ENCODE measurements around the gene PRTG. TPM values are rescaled to one million over a fixed set of nuclear protein-coding genes. Genes with fewer than 3 reads are reported as not detected.
"Not testable (repeated sequence)": the region's sequence is repeated elsewhere in the genome, so short reads cannot be mapped to it uniquely, and the experiment has no call there.

Gene PRTG
- total RNA-seq, 1 donor from 2014 or later = under 0.01 TPM

DNA sequence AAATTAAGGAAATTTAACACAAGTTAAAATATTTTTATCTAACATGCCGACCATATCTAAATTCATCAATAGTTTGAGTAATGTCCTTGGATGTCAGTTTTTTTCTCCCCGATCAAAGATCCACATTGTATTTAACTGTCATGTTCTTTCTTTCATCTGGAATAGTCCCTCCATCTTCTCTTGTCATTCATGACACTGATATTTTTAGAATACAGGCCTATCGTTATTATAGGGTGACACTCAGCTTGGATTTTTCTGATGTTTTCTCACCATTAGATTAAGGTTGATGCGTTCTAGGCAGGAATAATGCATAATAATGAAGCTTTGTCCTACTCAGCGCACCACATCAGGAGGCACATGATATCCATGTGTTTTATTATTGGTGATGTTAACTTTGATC, 141.6 kb downstream of the PRTG start:
- TF ChIP-seq, protein P1, sequence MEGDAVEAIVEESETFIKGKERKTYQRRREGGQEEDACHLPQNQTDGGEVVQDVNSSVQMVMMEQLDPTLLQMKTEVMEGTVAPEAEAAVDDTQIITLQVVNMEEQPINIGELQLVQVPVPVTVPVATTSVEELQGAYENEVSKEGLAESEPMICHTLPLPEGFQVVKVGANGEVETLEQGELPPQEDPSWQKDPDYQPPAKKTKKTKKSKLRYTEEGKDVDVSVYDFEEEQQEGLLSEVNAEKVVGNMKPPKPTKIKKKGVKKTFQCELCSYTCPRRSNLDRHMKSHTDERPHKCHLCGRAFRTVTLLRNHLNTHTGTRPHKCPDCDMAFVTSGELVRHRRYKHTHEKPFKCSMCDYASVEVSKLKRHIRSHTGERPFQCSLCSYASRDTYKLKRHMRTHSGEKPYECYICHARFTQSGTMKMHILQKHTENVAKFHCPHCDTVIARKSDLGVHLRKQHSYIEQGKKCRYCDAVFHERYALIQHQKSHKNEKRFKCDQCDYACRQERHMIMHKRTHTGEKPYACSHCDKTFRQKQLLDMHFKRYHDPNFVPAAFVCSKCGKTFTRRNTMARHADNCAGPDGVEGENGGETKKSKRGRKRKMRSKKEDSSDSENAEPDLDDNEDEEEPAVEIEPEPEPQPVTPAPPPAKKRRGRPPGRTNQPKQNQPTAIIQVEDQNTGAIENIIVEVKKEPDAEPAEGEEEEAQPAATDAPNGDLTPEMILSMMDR (IDR thresholded peaks at IDR 0.05; ENCODE audit: insufficient read depth, low read length, severe bottlenecking) = no peak
- Histone ChIP-seq H3K27me3 (ENCODE audit: control insufficient read depth, insufficient read depth, low read length) (no peaks in the 10 kb centered on the region), H3K36me3 (ENCODE audit: control insufficient read depth, insufficient read depth, low read length) (no peaks in the 10 kb centered on the region), H3K4me3 (ENCODE audit: low read depth, low read length) (no peak overlapping the region)
- DNase-seq (ENCODE audit: low read depth) (no peak), FAIRE-seq (no peak)

DNA sequence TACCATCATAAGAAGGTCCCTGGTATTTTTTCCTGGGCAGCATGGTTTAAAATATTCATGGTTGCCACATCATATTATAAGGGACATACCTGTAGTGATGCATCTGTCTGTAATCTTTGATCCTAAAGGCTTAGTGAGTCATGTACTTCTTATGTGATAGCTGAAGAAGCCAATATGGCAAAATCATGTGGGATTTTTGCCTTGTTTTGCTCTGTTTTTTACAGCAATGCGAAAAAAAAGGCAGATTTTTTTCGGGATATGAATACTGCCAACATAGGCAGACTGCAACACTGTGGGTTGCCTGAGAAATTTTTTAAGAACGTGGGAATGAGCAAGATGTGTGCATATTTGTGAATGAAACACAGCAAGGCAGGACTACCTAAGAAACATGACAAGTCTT, 143.5 kb downstream of the PRTG start:
- H3K4me3 ChIP-seq (ENCODE audit: low read depth, low read length) = no peak overlapping the region
- H3K36me3 ChIP-seq (ENCODE audit: control insufficient read depth, insufficient read depth, low read length) = no peaks in the 10 kb centered on the region
- TF ChIP-seq, protein P1 (IDR thresholded peaks at IDR 0.05; ENCODE audit: insufficient read depth, low read length, severe bottlenecking) = no peak
- peaks cover 1% of the 10 kb centered on the region for H3K27me3 ChIP-seq (ENCODE audit: control insufficient read depth, insufficient read depth, low read length)
- FAIRE-seq (no peak), DNase-seq (ENCODE audit: low read depth) (peak; percentile 34)

DNA sequence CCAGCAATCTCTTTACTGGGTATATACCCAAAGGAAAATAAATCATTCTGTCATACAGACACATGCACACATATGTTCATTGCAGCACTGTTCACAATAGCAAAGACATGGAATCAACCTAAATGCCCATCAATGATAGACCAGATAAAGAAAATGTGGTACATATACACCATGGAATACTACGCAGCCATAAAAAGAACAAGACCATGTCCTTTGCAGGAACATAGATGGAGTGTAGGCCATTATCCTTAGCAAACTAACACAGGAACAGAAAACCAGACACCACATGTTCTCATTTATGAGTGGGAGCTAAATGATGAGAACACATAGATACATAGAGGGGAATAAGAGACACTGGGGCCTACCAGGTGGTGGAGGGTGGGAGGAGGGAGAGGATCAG, 149.9 kb downstream of the PRTG start:
- not testable (repeated sequence) for FAIRE-seq

DNA sequence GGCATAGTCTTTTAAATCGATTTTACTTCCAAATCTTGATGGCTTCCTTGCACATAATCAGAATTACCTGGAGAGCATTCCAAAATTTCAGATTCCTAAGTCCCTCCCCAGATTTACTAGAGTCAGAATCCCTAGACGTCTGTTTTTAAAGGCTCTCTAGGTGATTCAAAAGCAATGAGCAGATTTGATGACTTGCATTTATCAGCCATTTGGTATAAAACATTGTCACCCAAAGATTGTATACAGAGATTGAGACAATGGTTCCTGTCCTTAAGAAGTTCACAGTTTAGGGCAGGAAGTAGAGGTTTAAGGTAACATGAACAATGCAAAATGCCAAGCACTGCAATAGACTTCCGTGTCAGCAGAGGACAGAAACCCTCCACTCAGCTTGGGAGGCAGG, 152.2 kb downstream of the PRTG start:
- TF ChIP-seq, protein P1 (IDR thresholded peaks at IDR 0.05; ENCODE audit: insufficient read depth, low read length, severe bottlenecking) = no peak
- no peak overlapping the region for H3K4me3 ChIP-seq (ENCODE audit: low read depth, low read length)
- no peaks in the 10 kb centered on the region for H3K36me3 ChIP-seq (ENCODE audit: control insufficient read depth, insufficient read depth, low read length)
- FAIRE-seq (no peak), DNase-seq (ENCODE audit: low read depth) (no peak)
- H3K27me3 ChIP-seq (ENCODE audit: control insufficient read depth, insufficient read depth, low read length) = peaks cover 9% of the 10 kb centered on the region

More for the DNA sequence above, 149.9 kb downstream of the PRTG start:
- not testable (repeated sequence) for H3K4me3 ChIP-seq (ENCODE audit: low read depth, low read length); DNase-seq (ENCODE audit: low read depth); H3K36me3 ChIP-seq (ENCODE audit: control insufficient read depth, insufficient read depth, low read length); H3K27me3 ChIP-seq (ENCODE audit: control insufficient read depth, insufficient read depth, low read length)

DNA sequence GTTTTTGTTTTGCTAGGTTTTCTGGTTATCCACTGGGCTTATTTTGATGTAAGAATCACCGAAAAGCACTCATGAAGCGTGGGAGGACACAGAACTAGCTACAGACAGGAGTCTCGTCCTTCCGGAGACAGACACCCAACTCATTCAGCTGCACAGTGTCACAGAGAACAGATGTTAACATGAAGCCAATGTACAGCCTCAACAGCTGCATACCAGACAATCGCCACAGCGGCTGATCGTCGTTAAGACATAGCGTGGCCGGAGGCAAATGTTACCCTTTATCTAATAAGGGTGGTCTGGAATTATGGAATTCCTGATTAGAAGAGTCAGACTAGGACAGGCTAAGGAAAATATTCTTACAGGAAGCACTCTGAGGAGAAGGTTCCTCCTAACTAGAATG, 153.7 kb downstream of the PRTG start:
- no peak for FAIRE-seq
- no peaks in the 10 kb centered on the region for H3K36me3 ChIP-seq (ENCODE audit: control insufficient read depth, insufficient read depth, low read length)
- no peak overlapping the region for H3K4me3 ChIP-seq (ENCODE audit: low read depth, low read length)
- DNase-seq (ENCODE audit: low read depth) = no peak
- peaks cover 8% of the 10 kb centered on the region for H3K27me3 ChIP-seq (ENCODE audit: control insufficient read depth, insufficient read depth, low read length)
- TF ChIP-seq, protein P1 (IDR thresholded peaks at IDR 0.05; ENCODE audit: insufficient read depth, low read length, severe bottlenecking) = no peak

DNA sequence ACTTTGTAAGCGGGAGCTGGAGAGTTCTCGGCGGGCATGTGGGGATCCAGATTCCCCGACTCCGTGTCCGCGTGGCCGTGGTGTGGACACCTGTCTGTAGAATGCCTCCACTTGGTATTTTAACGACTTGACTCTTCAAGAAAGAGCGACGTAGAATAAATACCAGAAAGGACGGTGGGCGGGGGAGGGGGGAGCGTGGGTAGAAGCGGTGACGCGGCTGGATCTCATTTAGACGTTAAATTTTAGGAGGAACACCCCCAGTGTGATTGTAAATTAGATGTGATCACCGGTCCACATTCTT, 154.2 kb downstream of the PRTG start:
- TF ChIP-seq, protein P1 (IDR thresholded peaks at IDR 0.05; ENCODE audit: insufficient read depth, low read length, severe bottlenecking) = no peak
- H3K27me3 ChIP-seq (ENCODE audit: control insufficient read depth, insufficient read depth, low read length) = peaks cover 8% of the 10 kb centered on the region
- peak overlapping the region; percentile 11 for H3K4me3 ChIP-seq (ENCODE audit: low read depth, low read length)
- FAIRE-seq (no peak), DNase-seq (ENCODE audit: low read depth) (no peak)
- no peaks in the 10 kb centered on the region for H3K36me3 ChIP-seq (ENCODE audit: control insufficient read depth, insufficient read depth, low read length)
